ENCODE measurements around the gene ELOF1. TPM values are rescaled to one million over a fixed set of nuclear protein-coding genes. Genes with fewer than 3 reads are reported as not detected.

Gene ELOF1
- total and polyA plus RNA-seq, 12 donors = 24.4 to 127 (median 57.2) TPM

- DNase-seq = no peak
- H3K9me3 ChIP-seq (replicated peaks in 1 of 3) = no peaks in the 10 kb centered on the region
- intact Hi-C loops (cut with DNase I) = no loop called here
- WGBS, 4 donors = 81 to 85% (median 83%) methylated on average over 4 of the region's 4 CpGs
- H3K4me1 ChIP-seq (replicated peaks in 1 of 2) = peaks cover 14 to 32% of the 10 kb centered on the region in 2 donors
- H3K27me3 ChIP-seq = no peaks in the 10 kb centered on the region
- peaks cover 0 to 20% of the 10 kb centered on the region in 2 donors for H3K36me3 ChIP-seq (replicated peaks in 1 of 2)
- TF ChIP-seq CTCF (IDR thresholded peaks at IDR 0.05) (no peak), POLR2A (IDR thresholded peaks at IDR 0.05) (no peak)
- no peak overlapping the region for H3K27ac ChIP-seq
- no peak overlapping the region for H3K4me3 ChIP-seq
Measured at GRCh38 chr19:11556634-11557420, 2.2 kb downstream of the ELOF1 start.

- WGBS, 4 donors = 75 to 83% (median 80%) methylated on average over 5 to 6 of the region's 6 CpGs
- Histone ChIP-seq H3K9me3 (replicated peaks in 1 of 3) (no peaks in the 10 kb centered on the region), H3K27ac (no peak overlapping the region), H3K27me3 (no peaks in the 10 kb centered on the region), H3K4me3 (no peak overlapping the region), H3K36me3 (replicated peaks in 1 of 2) (peaks cover 0 to 20% of the 10 kb centered on the region in 2 donors), H3K4me1 (replicated peaks in 1 of 2) (peaks cover 14 to 26% of the 10 kb centered on the region in 2 donors)
- TF ChIP-seq CTCF (IDR thresholded peaks at IDR 0.05) = no peak
- no peak for TF ChIP-seq POLR2A (IDR thresholded peaks at IDR 0.05)
- no peak for DNase-seq
- intact Hi-C loops (cut with DNase I) = no loop called here
Measured at GRCh38 chr19:11555246-11555645, 3.8 kb downstream of the ELOF1 start.

- Histone ChIP-seq H3K4me3 (no peak overlapping the region), H3K9me3 (replicated peaks in 1 of 3) (no peaks in the 10 kb centered on the region), H3K27ac (no peak overlapping the region), H3K4me1 (replicated peaks in 1 of 2) (peaks cover 6 to 19% of the 10 kb centered on the region in 2 donors), H3K36me3 (replicated peaks in 1 of 2) (peaks cover 0 to 20% of the 10 kb centered on the region in 2 donors), H3K27me3 (no peaks in the 10 kb centered on the region)
- WGBS, 4 donors = 85 to 92% (median 87%) methylated on average over 9 to 12 of the region's 12 CpGs
- DNase-seq = no peak
- TF ChIP-seq CTCF (IDR thresholded peaks at IDR 0.05) = no peak
- TF ChIP-seq POLR2A (IDR thresholded peaks at IDR 0.05) = no peak
- intact Hi-C loops (cut with DNase I) = no loop called here
Measured at GRCh38 chr19:11554160-11554559, 4.9 kb downstream of the ELOF1 start.

- intact Hi-C loops (cut with DNase I) = no loop called here
- Histone ChIP-seq H3K4me3 (no peak overlapping the region), H3K27ac (no peak overlapping the region), H3K36me3 (replicated peaks in 1 of 2) (peaks cover 0 to 20% of the 10 kb centered on the region in 2 donors), H3K27me3 (no peaks in the 10 kb centered on the region), H3K4me1 (replicated peaks in 1 of 2) (peaks cover 0 to 11% of the 10 kb centered on the region in 2 donors), H3K9me3 (replicated peaks in 1 of 3) (no peaks in the 10 kb centered on the region)
- 73 to 86% (median 83%) methylated on average over 11 to 20 of the region's 20 CpGs for WGBS, 4 donors
- TF ChIP-seq POLR2A (IDR thresholded peaks at IDR 0.05) = no peak
- TF ChIP-seq CTCF (IDR thresholded peaks at IDR 0.05) = no peak
- DNase-seq = no peak
Measured at GRCh38 chr19:11552666-11553372, 6.2 kb downstream of the ELOF1 start.
